ENCODE results near the gene TNIK. TPM values are rescaled to one million over a fixed set of nuclear protein-coding genes. Genes with fewer than 3 reads are reported as not detected.
"Not testable (repeated sequence)": the region's sequence is repeated elsewhere in the genome, so short reads cannot be mapped to it uniquely, and the experiment has no call there.

TNIK gene
- total RNA-seq, 1 donor from 2014 or later: 75.4 TPM

GRCh38 chr3:171295484-171296373, 164.5 kb downstream of the TNIK start:
- no peak for FAIRE-seq
- no peak for DNase-seq (ENCODE audit: low spot score in 2 of 2)

- no peak for FAIRE-seq
These were observed 166.9 kb downstream of the TNIK start for GRCh38 chr3:171293142-171293782.

GRCh38 chr3:171290680-171291079, 169.5 kb downstream of the TNIK start:
- DNase-seq (ENCODE audit: low spot score in 2 of 2): no peak
- FAIRE-seq: no peak

More at GRCh38 chr3:171293142-171293782, 166.9 kb downstream of the TNIK start:
- DNase-seq (ENCODE audit: low spot score in 2 of 2): no peak

GRCh38 chr3:171289291-171289690, 170.9 kb downstream of the TNIK start:
- FAIRE-seq (no peak), DNase-seq (ENCODE audit: low spot score in 2 of 2) (no peak)

- not testable (repeated sequence) for DNase-seq (ENCODE audit: low spot score in 2 of 2); FAIRE-seq
These were observed 172.4 kb downstream of the TNIK start for GRCh38 chr3:171287761-171288160.

GRCh38 chr3:171286580-171287249, 173.5 kb downstream of the TNIK start:
- FAIRE-seq (no peak), DNase-seq (ENCODE audit: low spot score in 2 of 2) (no peak)

- no peak for DNase-seq (ENCODE audit: low spot score in 2 of 2)
- no peak for FAIRE-seq
These were observed 174.9 kb downstream of the TNIK start for GRCh38 chr3:171285287-171285686.

- FAIRE-seq: no peak
- no peak for DNase-seq (ENCODE audit: low spot score in 2 of 2)
These were observed 175.7 kb downstream of the TNIK start for GRCh38 chr3:171284308-171285075.

GRCh38 chr3:171283848-171284222, 176.4 kb downstream of the TNIK start:
- no peak for FAIRE-seq
- DNase-seq (ENCODE audit: low spot score in 2 of 2): no peak

GRCh38 chr3:171283183-171283847, 176.9 kb downstream of the TNIK start:
- no peak for DNase-seq (ENCODE audit: low spot score in 2 of 2)
- no peak for FAIRE-seq

GRCh38 chr3:171282041-171282440, 178.2 kb downstream of the TNIK start:
- no peak for FAIRE-seq
- no peak for DNase-seq (ENCODE audit: low spot score in 2 of 2)

- FAIRE-seq: no peak
These were observed 178.8 kb downstream of the TNIK start for GRCh38 chr3:171281256-171281992.

GRCh38 chr3:171279972-171280371, 180.2 kb downstream of the TNIK start:
- no peak for FAIRE-seq

More at GRCh38 chr3:171281256-171281992, 178.8 kb downstream of the TNIK start:
- no peak for DNase-seq (ENCODE audit: low spot score in 2 of 2)

GRCh38 chr3:171278299-171278590, 182.0 kb downstream of the TNIK start:
- FAIRE-seq: no peak
- DNase-seq (ENCODE audit: low spot score in 2 of 2): no peak

More at GRCh38 chr3:171279972-171280371, 180.2 kb downstream of the TNIK start:
- DNase-seq (ENCODE audit: low spot score in 2 of 2): no peak

GRCh38 chr3:171277456-171278298, 182.5 kb downstream of the TNIK start:
- DNase-seq (ENCODE audit: low spot score in 2 of 2) (no peak), FAIRE-seq (no peak)

GRCh38 chr3:171276923-171277322, 183.3 kb downstream of the TNIK start:
- DNase-seq (ENCODE audit: low spot score in 2 of 2) (no peak), FAIRE-seq (no peak)

- FAIRE-seq: no peak
- DNase-seq (ENCODE audit: low spot score in 2 of 2): no peak
These were observed 186.0 kb downstream of the TNIK start for GRCh38 chr3:171274222-171274621.

- no peak for FAIRE-seq
- DNase-seq (ENCODE audit: low spot score in 2 of 2): no peak
These were observed 189.7 kb downstream of the TNIK start for GRCh38 chr3:171270541-171270940.

All from frontal cortex (tissue), 4 donors.